Measurements from ENCODE around the gene PANK1. TPM values are rescaled to one million over a fixed set of nuclear protein-coding genes. Genes with fewer than 3 reads are reported as not detected.
"Not testable (repeated sequence)": the region's sequence is repeated elsewhere in the genome, so short reads cannot be mapped to it uniquely, and the experiment has no call there.

The PANK1 gene
- total RNA-seq, 1 experiment from 2014 or later: 8.1 TPM

- H3K4me2 ChIP-seq: no peak overlapping the region
- no peak overlapping the region for H3K4me3 ChIP-seq
- H3K27ac ChIP-seq: no peak overlapping the region
- H3K27me3 ChIP-seq (ENCODE audit: insufficient read depth, low read depth): no peaks in the 10 kb centered on the region
- no peaks in the 10 kb centered on the region for H3K36me3 ChIP-seq (ENCODE audit: low read depth)
- H3K79me2 ChIP-seq (ENCODE audit: low read depth): no peaks in the 10 kb centered on the region
- H2AFZ ChIP-seq: no peak overlapping the region
- DNase-seq: no peak
- no peaks in the 10 kb centered on the region for H4K20me1 ChIP-seq (ENCODE audit: insufficient read depth)
- peaks cover 13% of the 10 kb centered on the region for H3F3A ChIP-seq (ENCODE audit: insufficient read depth, low read depth)
- no peaks in the 10 kb centered on the region for H3K9me3 ChIP-seq (ENCODE audit: insufficient read depth, low read depth)
- no peaks in the 10 kb centered on the region for H3K9me2 ChIP-seq (ENCODE audit: insufficient read depth)
- intact Hi-C loops (cut with micrococcal nuclease; ENCODE audit: unreplicated experiment): no loop called here
- CTCF ChIA-PET: interaction anchor here (0.7 kb wide), 1 partner anchor 563 kb away, joined by 4 read pairs; no protein-coding TSS in a partner anchor
- POLR2A ChIA-PET (ENCODE audit: unreplicated experiment): interaction anchor here (0.6 kb wide), 1 partner anchor 19 kb away, joined by 20 read pairs; no protein-coding TSS in a partner anchor
- TF ChIP-seq CTCF (conservative IDR thresholded peaks at IDR 0.05) (no peak), EZH2 (IDR thresholded peaks at IDR 0.05; ENCODE audit: low read depth) (no peak)
- peaks cover 30% of the 10 kb centered on the region for H3K4me1 ChIP-seq (replicated peaks; ENCODE audit: insufficient read depth)
- no TSS peak for BruUV-seq (replicated peaks)
Observed at GRCh38 chr10:89550509-89550908, 94.5 kb downstream of the PANK1 start.

- BruUV-seq (replicated peaks): no TSS peak
- POLR2A ChIA-PET (ENCODE audit: unreplicated experiment): no interaction called here
- 0 out of 2 replicates have a peak overlapping the region, but pooled peaks have one; percentile 7 for H3K4me2 ChIP-seq
- H3K79me2 ChIP-seq (ENCODE audit: low read depth): no peaks in the 10 kb centered on the region
- peaks cover 13% of the 10 kb centered on the region for H3F3A ChIP-seq (ENCODE audit: insufficient read depth, low read depth)
- H4K20me1 ChIP-seq (ENCODE audit: insufficient read depth): no peaks in the 10 kb centered on the region
- H3K9me2 ChIP-seq (ENCODE audit: insufficient read depth): no peaks in the 10 kb centered on the region
- no peak overlapping the region for H2AFZ ChIP-seq
- no peaks in the 10 kb centered on the region for H3K9me3 ChIP-seq (ENCODE audit: insufficient read depth, low read depth)
- no peak overlapping the region for H3K27ac ChIP-seq
- intact Hi-C loops (cut with micrococcal nuclease; ENCODE audit: unreplicated experiment): no loop called here
- H3K27me3 ChIP-seq (ENCODE audit: insufficient read depth, low read depth): no peaks in the 10 kb centered on the region
- no peaks in the 10 kb centered on the region for H3K36me3 ChIP-seq (ENCODE audit: low read depth)
- no peak overlapping the region for H3K4me3 ChIP-seq
- peak; percentile 8 to 50 for DNase-seq
- no peak for TF ChIP-seq CTCF (conservative IDR thresholded peaks at IDR 0.05)
- TF ChIP-seq EZH2 (IDR thresholded peaks at IDR 0.05; ENCODE audit: low read depth): no peak
- CTCF ChIA-PET: no interaction called here
- H3K4me1 ChIP-seq (replicated peaks; ENCODE audit: insufficient read depth): peaks cover 30% of the 10 kb centered on the region
Observed at GRCh38 chr10:89549510-89549909, 95.5 kb downstream of the PANK1 start.

- Histone ChIP-seq H3K9me3 (ENCODE audit: insufficient read depth, low read depth) (no peaks in the 10 kb centered on the region), H3K4me1 (replicated peaks; ENCODE audit: insufficient read depth) (peaks cover 23% of the 10 kb centered on the region), H3K4me3 (no peak overlapping the region), H3K36me3 (ENCODE audit: low read depth) (no peaks in the 10 kb centered on the region), H3K79me2 (ENCODE audit: low read depth) (no peaks in the 10 kb centered on the region), H3K27me3 (ENCODE audit: insufficient read depth, low read depth) (no peaks in the 10 kb centered on the region), H3K27ac (no peak overlapping the region), H4K20me1 (ENCODE audit: insufficient read depth) (no peaks in the 10 kb centered on the region), H3F3A (ENCODE audit: insufficient read depth, low read depth) (peaks cover 11% of the 10 kb centered on the region), H3K9me2 (ENCODE audit: insufficient read depth) (no peaks in the 10 kb centered on the region), H2AFZ (no peak overlapping the region), H3K4me2 (no peak overlapping the region)
- CTCF ChIA-PET: no interaction called here
- no TSS peak for BruUV-seq (replicated peaks)
- intact Hi-C loops (cut with micrococcal nuclease; ENCODE audit: unreplicated experiment): no loop called here
- POLR2A ChIA-PET (ENCODE audit: unreplicated experiment): no interaction called here
- TF ChIP-seq EZH2 (IDR thresholded peaks at IDR 0.05; ENCODE audit: low read depth): no peak
- DNase-seq: no peak
Observed at GRCh38 chr10:89548673-89549072, 96.4 kb downstream of the PANK1 start.

GRCh38 chr10:89547853-89548513 lies 97.1 kb downstream of the PANK1 start:
- TF ChIP-seq EZH2 (IDR thresholded peaks at IDR 0.05; ENCODE audit: low read depth): no peak
- no peak for TF ChIP-seq CTCF (conservative IDR thresholded peaks at IDR 0.05)
- Histone ChIP-seq H2AFZ (no peak overlapping the region), H3K9me2 (ENCODE audit: insufficient read depth) (no peaks in the 10 kb centered on the region), H3K9me3 (ENCODE audit: insufficient read depth, low read depth) (no peaks in the 10 kb centered on the region), H3K27ac (no peak overlapping the region), H3K4me2 (no peak overlapping the region), H3K4me1 (replicated peaks; ENCODE audit: insufficient read depth) (peaks cover 19% of the 10 kb centered on the region), H3K27me3 (ENCODE audit: insufficient read depth, low read depth) (no peaks in the 10 kb centered on the region), H3F3A (ENCODE audit: insufficient read depth, low read depth) (peaks cover 6% of the 10 kb centered on the region), H3K36me3 (ENCODE audit: low read depth) (no peaks in the 10 kb centered on the region), H3K4me3 (no peak overlapping the region), H4K20me1 (ENCODE audit: insufficient read depth) (no peaks in the 10 kb centered on the region), H3K79me2 (ENCODE audit: low read depth) (no peaks in the 10 kb centered on the region)
- no TSS peak for BruUV-seq (replicated peaks)
- CTCF ChIA-PET: no interaction called here
- DNase-seq: no peak
- intact Hi-C loops (cut with micrococcal nuclease; ENCODE audit: unreplicated experiment): no loop called here
- POLR2A ChIA-PET (ENCODE audit: unreplicated experiment): no interaction called here

GRCh38 chr10:89546651-89547050 lies 98.4 kb downstream of the PANK1 start:
- H2AFZ ChIP-seq; H3K27ac ChIP-seq; H3F3A ChIP-seq (ENCODE audit: insufficient read depth, low read depth); H4K20me1 ChIP-seq (ENCODE audit: insufficient read depth); H3K27me3 ChIP-seq (ENCODE audit: insufficient read depth, low read depth); POLR2A ChIA-PET (ENCODE audit: unreplicated experiment); DNase-seq; H3K36me3 ChIP-seq (ENCODE audit: low read depth); H3K9me3 ChIP-seq (ENCODE audit: insufficient read depth, low read depth); intact Hi-C loops (cut with micrococcal nuclease; ENCODE audit: unreplicated experiment); H3K4me3 ChIP-seq; H3K9me2 ChIP-seq (ENCODE audit: insufficient read depth); CTCF ChIA-PET; BruUV-seq (replicated peaks); H3K4me2 ChIP-seq; H3K79me2 ChIP-seq (ENCODE audit: low read depth): not testable (repeated sequence)
- H3K4me1 ChIP-seq (replicated peaks; ENCODE audit: insufficient read depth): peaks cover 14% of the 10 kb centered on the region

Data from PC-9 (cell line).